AG04449 (cell line): ENCODE data around the gene MYO7B.

Experiments
- CTCF ChIA-PET: fragments of 350-600 bp; formaldehyde crosslinking; extraction: SDS; loops from one replicate; lab custom pipeline; 2021; ENCODE audit warnings: antibody characterized with exemption; lab: Yijun Ruan, JAX
- POLR2A ChIA-PET: fragments of 400-600, 350-600 bp; formaldehyde crosslinking; extraction: SDS; loops from one replicate; lab custom pipeline; 2020; ENCODE audit warnings: antibody characterized with exemption, inconsistent platforms; lab: Yijun Ruan, JAX
- DNase-seq: peaks from one replicate; pipeline ENCODE4 v3.0.0-alpha.2; 2010; ENCODE audit warnings: low read depth, low spot score
- H3K4me3 ChIP-seq: 2 replicates; pipeline ENCODE4 v1.5.1; 2011; ENCODE audit warnings: low read depth, mild to moderate bottlenecking, control low read depth, low read length
- CTCF ChIP-seq: IDR thresholded peaks from one replicate; pipeline ENCODE4 v1.5.1; 2011; ENCODE audit warnings: mild to moderate bottlenecking, moderate library complexity, low read length, control low read depth, inconsistent platforms; ENCODE audit not compliant: insufficient read depth; ENCODE audit errors: missing control alignments

MYO7B gene

DNA sequence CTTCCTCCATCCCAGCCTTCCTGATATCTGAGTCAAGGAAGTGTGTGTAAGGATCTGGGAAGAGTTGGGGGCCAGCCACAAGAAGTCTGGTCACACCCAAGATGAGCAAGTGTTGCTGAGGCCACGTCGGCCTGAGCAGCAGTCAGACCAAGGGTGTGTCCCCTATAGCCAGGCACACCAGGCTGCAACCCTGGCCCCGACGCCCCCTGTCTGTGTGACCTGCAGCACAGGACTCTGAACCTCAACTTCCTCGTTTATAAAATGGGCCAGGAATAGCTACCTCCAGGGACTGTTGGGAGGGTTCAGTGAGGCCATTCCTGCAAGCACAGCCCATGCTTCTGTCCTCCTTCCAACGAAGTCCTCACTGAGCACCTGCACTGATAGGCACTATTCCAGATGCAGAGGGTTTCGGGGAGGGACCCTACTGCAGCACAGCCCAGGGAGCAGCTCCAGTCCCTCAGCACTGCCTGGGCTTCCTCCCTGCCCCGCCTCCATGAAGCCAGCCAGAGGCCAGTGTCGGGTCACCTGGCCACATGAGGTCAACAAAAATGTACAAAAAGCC, 126.5 kb downstream of the MYO7B start:
- CTCF ChIA-PET, result interaction anchor here (3.4 kb wide), 1 partner anchor 12 kb away, joined by 21 read pairs; no protein-coding TSS in a partner anchor
- POLR2A ChIA-PET, result no interaction called here
- no peak for TF ChIP-seq CTCF
- DNase-seq, result no peak
- no peak overlapping the region for H3K4me3 ChIP-seq

GRCh38 chr2:127662937-127663565, 127.6 kb downstream of the MYO7B start:
- ChIA-PET CTCF (interaction anchor here (1.3 to 3.4 kb wide), 2 partner anchors 12 to 13 kb away, joined by 4 to 21 read pairs; partner anchors contain the start of gene LIMS2), POLR2A (no interaction called here)
- TF ChIP-seq CTCF, result no peak
- no peak overlapping the region for H3K4me3 ChIP-seq
- DNase-seq, result no peak

GRCh38 chr2:127663566-127664064, 128.1 kb downstream of the MYO7B start:
- ChIA-PET CTCF (interaction anchor here (1.3 to 3.4 kb wide), 2 partner anchors 12 to 13 kb away, joined by 4 to 21 read pairs; partner anchors contain the start of gene LIMS2), POLR2A (no interaction called here)
- DNase-seq, result no peak
- no peak for TF ChIP-seq CTCF
- no peak overlapping the region for H3K4me3 ChIP-seq

DNA sequence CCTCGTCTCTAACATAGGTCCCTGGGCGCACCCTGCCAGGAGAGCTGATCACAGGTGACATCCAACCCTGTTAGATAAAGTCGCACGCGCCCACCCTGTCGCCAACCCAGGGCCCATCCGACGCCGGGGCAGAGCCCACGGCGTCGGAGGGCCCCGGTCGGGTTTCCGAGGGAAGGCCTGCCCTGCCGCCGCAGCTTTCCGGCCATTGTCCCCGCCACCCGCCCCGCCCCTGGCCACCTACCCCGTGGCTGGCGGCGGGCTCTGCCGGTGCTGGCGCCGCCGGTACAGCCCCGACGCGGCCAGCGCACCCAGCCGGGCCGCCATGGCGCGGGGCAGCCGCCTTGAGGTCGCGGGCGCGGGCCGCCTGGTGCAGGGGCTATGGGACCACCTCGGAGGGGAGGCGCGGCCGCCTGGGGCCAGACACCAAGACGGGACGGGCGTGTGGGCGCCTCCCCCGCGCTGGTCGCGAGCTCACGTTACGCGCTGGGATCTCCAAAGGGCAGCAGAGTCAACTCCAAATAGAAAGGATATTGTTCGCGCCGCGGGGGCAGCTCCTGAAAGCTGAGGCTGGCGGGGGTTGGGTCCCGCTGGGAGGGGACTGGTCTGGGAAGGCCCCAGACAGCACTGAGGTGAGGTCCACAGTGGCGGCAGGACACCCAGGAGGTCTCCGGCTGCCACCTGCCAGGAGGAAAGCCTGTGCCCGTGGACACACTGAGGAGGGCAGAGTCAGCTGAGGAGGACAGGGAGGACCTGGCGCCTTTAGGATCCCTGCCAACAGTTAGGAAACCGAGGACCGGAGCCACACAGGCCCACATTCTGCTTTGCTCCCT, 128.8 kb downstream of the MYO7B start:
- POLR2A ChIA-PET, result interaction anchor here (0.9 kb wide), 1 partner anchor 138 kb away, joined by 3 read pairs; no protein-coding TSS in a partner anchor
- no peak overlapping the region for H3K4me3 ChIP-seq
- DNase-seq, result no peak
- no peak for TF ChIP-seq CTCF
- CTCF ChIA-PET, result interaction anchor here (3.4 kb wide), 1 partner anchor 14 kb away, joined by 21 read pairs; no protein-coding TSS in a partner anchor

GRCh38 chr2:127664895-127665225, 129.4 kb downstream of the MYO7B start:
- no peak overlapping the region for H3K4me3 ChIP-seq
- ChIA-PET POLR2A (interaction anchor here (0.9 kb wide), 1 partner anchor 138 kb away, joined by 3 read pairs; no protein-coding TSS in a partner anchor), CTCF (interaction anchor here (3.4 kb wide), 1 partner anchor 15 kb away, joined by 21 read pairs; no protein-coding TSS in a partner anchor)
- TF ChIP-seq CTCF, result no peak
- DNase-seq, result no peak
